Stimulated activated CD4-positive, alpha-beta T cell treated with anti-CD3 and anti-CD28 coated beads, Interleukin-2, amount 100 ng/mL, for 4 hours (primary cell): ENCODE results near the gene PLCB1.

Source experiments
- DNase-seq: peaks from one replicate; pipeline ENCODE4 v3.0.0-alpha.2; 2020; ENCODE audit warnings: low read depth

The PLCB1 gene

GRCh38 chr20:8129211-8129976 is 2.7 kb upstream of the PLCB1 start:
- no peak for DNase-seq

- no peak for DNase-seq
Observed at GRCh38 chr20:8130840-8131526, 1.1 kb upstream of the PLCB1 start.

GRCh38 chr20:8132484-8133309 is 631 bp downstream of the PLCB1 start:
- DNase-seq: peak; percentile 1

GRCh38 chr20:8133310-8133768 is 1.3 kb downstream of the PLCB1 start:
- no peak for DNase-seq

- no peak for DNase-seq
Observed at GRCh38 chr20:8133851-8134451, 1.9 kb downstream of the PLCB1 start.

GRCh38 chr20:8139899-8140298 is 7.8 kb downstream of the PLCB1 start:
- DNase-seq: no peak

- no peak for DNase-seq
Observed at GRCh38 chr20:8143474-8143873, 11.4 kb downstream of the PLCB1 start.

GRCh38 chr20:8144282-8145245 is 12.5 kb downstream of the PLCB1 start:
- no peak for DNase-seq

- DNase-seq: no peak
Observed at GRCh38 chr20:8145246-8146168, 13.4 kb downstream of the PLCB1 start.

- no peak for DNase-seq
Observed at GRCh38 chr20:8147476-8147875, 15.4 kb downstream of the PLCB1 start.

GRCh38 chr20:8148501-8148900 is 16.4 kb downstream of the PLCB1 start:
- no peak for DNase-seq

- no peak for DNase-seq
Observed at GRCh38 chr20:8150591-8150990, 18.5 kb downstream of the PLCB1 start.

GRCh38 chr20:8151372-8151771 is 19.3 kb downstream of the PLCB1 start:
- no peak for DNase-seq

GRCh38 chr20:8152183-8152582 is 20.1 kb downstream of the PLCB1 start:
- no peak for DNase-seq

- DNase-seq: no peak
Observed at GRCh38 chr20:8152847-8153246, 20.8 kb downstream of the PLCB1 start.

GRCh38 chr20:8153281-8153908 is 21.3 kb downstream of the PLCB1 start:
- no peak for DNase-seq

GRCh38 chr20:8154638-8155037 is 22.6 kb downstream of the PLCB1 start:
- DNase-seq: no peak

- DNase-seq: no peak
Observed at GRCh38 chr20:8155229-8155628, 23.2 kb downstream of the PLCB1 start.

- DNase-seq: no peak
Observed at GRCh38 chr20:8155812-8156211, 23.7 kb downstream of the PLCB1 start.
